ENCODE measurements around the gene ROR2. TPM values are rescaled to one million over a fixed set of nuclear protein-coding genes. Genes with fewer than 3 reads are reported as not detected.

ROR2 gene
- total RNA-seq, 4 donors from 2014 or later, result 37.4 to 71.8 (median 59.4) TPM

DNA sequence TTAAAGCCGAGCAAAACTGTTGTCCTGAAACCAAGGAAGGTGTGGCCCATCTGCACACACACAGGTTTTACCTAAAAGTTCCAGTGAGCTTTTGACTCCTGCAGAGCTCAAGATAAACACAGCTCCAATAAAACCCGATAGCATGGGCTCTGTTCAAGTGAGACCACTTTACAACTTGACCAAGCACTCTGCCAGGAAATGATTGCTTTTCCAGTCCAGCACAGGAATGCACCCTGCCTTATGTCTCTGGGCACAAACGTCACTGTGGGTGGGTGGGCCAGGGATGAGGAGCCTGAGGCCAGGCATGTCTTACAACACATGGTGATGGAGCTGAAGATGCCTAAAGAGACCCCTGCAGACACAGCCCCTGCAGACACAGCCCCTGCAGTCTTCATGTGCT is 115.3 kb downstream of the ROR2 start:
- Histone ChIP-seq H3K36me3 (no peaks in the 10 kb centered on the region), H3K27ac (replicated peaks in 1 of 4) (peak overlapping the region in 1 of 4 donors; percentile 65), H3K9me3 (no peaks in the 10 kb centered on the region), H3K27me3 (no peaks in the 10 kb centered on the region), H3K4me1 (peaks cover 3 to 66% (median 64%) of the 10 kb centered on the region in 4 donors), H3K4me3 (no peak overlapping the region)
- no peak for DNase-seq (ENCODE audit: extremely low spot score)
- whole genome bisulfite sequencing, result 48% methylated on average over 2 of the region's 3 CpGs
- intact Hi-C loops (cut with DNase I), result no loop called here
- TF ChIP-seq, protein P1, sequence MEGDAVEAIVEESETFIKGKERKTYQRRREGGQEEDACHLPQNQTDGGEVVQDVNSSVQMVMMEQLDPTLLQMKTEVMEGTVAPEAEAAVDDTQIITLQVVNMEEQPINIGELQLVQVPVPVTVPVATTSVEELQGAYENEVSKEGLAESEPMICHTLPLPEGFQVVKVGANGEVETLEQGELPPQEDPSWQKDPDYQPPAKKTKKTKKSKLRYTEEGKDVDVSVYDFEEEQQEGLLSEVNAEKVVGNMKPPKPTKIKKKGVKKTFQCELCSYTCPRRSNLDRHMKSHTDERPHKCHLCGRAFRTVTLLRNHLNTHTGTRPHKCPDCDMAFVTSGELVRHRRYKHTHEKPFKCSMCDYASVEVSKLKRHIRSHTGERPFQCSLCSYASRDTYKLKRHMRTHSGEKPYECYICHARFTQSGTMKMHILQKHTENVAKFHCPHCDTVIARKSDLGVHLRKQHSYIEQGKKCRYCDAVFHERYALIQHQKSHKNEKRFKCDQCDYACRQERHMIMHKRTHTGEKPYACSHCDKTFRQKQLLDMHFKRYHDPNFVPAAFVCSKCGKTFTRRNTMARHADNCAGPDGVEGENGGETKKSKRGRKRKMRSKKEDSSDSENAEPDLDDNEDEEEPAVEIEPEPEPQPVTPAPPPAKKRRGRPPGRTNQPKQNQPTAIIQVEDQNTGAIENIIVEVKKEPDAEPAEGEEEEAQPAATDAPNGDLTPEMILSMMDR (IDR thresholded peaks at IDR 0.05), result no peak
- TF ChIP-seq EP300 (IDR thresholded peaks at IDR 0.05), result no peak
- TF ChIP-seq POLR2AphosphoS5 (IDR thresholded peaks at IDR 0.05), result no peak
- TF ChIP-seq POLR2A (IDR thresholded peaks at IDR 0.05; ENCODE audit: low read depth), result no peak

DNA sequence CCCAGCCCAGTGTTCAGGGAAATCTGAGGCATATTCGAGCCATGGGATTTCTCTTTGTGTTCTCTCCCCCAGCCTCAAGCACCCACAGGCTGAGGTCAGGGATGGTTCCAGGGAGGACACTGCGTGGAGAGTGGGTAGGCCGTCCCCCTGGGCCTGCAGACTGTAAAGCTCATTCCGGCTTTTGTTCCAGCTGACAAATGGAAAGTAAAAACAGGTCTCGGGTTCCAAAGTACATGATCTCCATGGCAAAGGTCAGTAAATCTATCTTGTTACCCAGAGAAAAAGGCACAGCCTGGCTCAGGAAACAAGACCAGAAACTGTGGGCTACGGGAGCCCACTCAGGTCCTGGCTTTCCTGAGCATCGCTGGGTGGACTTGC is 116.2 kb downstream of the ROR2 start:
- no peaks in the 10 kb centered on the region for H3K36me3 ChIP-seq
- DNase-seq (ENCODE audit: extremely low spot score), result no peak
- TF ChIP-seq POLR2A (IDR thresholded peaks at IDR 0.05; ENCODE audit: low read depth), result no peak
- TF ChIP-seq EP300 (IDR thresholded peaks at IDR 0.05), result no peak
- TF ChIP-seq, protein P1 (IDR thresholded peaks at IDR 0.05), result no peak
- TF ChIP-seq POLR2AphosphoS5 (IDR thresholded peaks at IDR 0.05), result no peak
- no peaks in the 10 kb centered on the region for H3K27me3 ChIP-seq
- H3K4me1 ChIP-seq, result peaks cover 3 to 59% (median 57%) of the 10 kb centered on the region in 4 donors
- 75% methylated on average over 5 of the region's 7 CpGs for WGBS
- intact Hi-C loops (cut with DNase I), result no loop called here
- H3K27ac ChIP-seq (replicated peaks in 1 of 4), result peak overlapping the region; percentile 31 to 65 (median 44)
- no peaks in the 10 kb centered on the region for H3K9me3 ChIP-seq
- no peak overlapping the region for H3K4me3 ChIP-seq

DNA sequence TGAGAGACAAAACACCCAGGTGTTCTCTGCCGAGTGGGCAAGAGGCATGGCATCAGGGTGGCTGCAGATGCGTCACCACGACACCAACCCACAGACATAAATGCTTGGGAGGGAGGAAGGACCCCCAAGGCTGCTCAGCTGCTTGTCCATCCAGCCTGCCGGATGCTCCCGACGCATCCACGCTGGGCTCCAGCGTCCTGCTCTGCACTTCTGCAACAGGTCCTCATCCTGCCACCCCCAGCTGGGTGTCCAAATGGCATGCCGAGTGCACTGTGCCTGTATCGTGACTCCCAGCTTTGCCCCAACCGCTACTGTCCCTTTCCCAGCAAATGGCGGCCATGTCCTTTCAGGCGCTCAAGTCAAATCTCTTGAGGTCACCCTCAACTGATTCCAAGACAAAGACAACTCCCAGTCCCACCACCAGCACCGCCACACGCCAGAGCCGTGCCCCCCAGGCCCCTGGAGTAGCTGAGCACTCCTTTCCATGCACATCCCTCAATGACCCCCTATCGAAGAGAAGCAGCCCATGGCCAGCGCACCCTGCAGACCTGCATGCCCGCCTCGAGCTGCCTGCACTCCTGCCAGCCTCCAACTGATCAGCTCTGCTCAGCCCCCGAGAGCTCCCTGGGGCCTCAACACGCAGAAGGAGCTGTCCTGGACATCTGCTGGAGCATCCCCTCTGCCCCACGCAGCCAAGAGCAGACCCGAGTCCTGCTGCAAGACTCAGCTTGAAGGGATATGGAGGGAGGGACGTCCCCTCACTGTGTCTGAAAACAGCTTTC is 116.7 kb downstream of the ROR2 start:
- Histone ChIP-seq H3K9me3 (no peaks in the 10 kb centered on the region), H3K36me3 (no peaks in the 10 kb centered on the region), H3K27me3 (no peaks in the 10 kb centered on the region), H3K4me1 (peaks cover 3 to 56% (median 51%) of the 10 kb centered on the region in 4 donors), H3K27ac (replicated peaks in 1 of 4) (peak overlapping the region; percentile 31 to 65 (median 44)), H3K4me3 (no peak overlapping the region)
- intact Hi-C loops (cut with DNase I), result no loop called here
- no peak for DNase-seq (ENCODE audit: extremely low spot score)
- no peak for TF ChIP-seq EP300 (IDR thresholded peaks at IDR 0.05)
- TF ChIP-seq, protein P1 (IDR thresholded peaks at IDR 0.05), result no peak
- TF ChIP-seq POLR2AphosphoS5 (IDR thresholded peaks at IDR 0.05), result no peak
- no peak for TF ChIP-seq POLR2A (IDR thresholded peaks at IDR 0.05; ENCODE audit: low read depth)
- WGBS, result 92% methylated on average over 21 of the region's 25 CpGs

DNA sequence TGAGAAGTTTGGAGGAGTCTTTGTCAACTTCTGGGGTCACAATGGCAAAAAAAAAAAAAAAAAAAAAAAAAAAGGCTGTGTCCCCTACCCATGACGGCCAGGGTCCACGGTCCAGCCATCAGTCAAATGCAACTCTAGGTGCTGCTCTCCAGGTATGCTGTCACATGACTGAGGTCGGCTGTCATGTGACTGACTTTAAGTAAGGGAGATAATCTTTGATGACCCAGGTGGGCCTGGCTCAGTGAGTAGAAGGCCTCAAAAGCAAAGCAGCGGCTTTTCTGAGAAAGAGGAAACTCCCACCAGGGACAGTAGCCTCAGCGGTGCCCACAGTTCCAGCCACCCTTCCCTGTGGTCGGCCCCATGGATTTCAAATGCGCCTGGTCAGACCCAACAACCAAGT is 117.7 kb downstream of the ROR2 start:
- DNase-seq (ENCODE audit: extremely low spot score), result no peak
- TF ChIP-seq, protein P1 (IDR thresholded peaks at IDR 0.05), result no peak
- no peak for TF ChIP-seq POLR2AphosphoS5 (IDR thresholded peaks at IDR 0.05)
- no peak for TF ChIP-seq POLR2A (IDR thresholded peaks at IDR 0.05; ENCODE audit: low read depth)
- TF ChIP-seq EP300 (IDR thresholded peaks at IDR 0.05), result no peak
- no peaks in the 10 kb centered on the region for H3K27me3 ChIP-seq
- H3K36me3 ChIP-seq, result no peaks in the 10 kb centered on the region
- H3K4me3 ChIP-seq, result no peak overlapping the region
- WGBS, result 96% methylated on average over 7 of the region's 7 CpGs
- H3K4me1 ChIP-seq, result peaks cover 3 to 46% (median 41%) of the 10 kb centered on the region in 4 donors
- intact Hi-C loops (cut with DNase I), result no loop called here
- no peaks in the 10 kb centered on the region for H3K9me3 ChIP-seq
- no peak overlapping the region for H3K27ac ChIP-seq (replicated peaks in 1 of 4)
